CD4-positive, CD25-positive, alpha-beta regulatory T cell (primary cell): ENCODE data around the gene TMEM151A. TPM values are rescaled to one million over a fixed set of nuclear protein-coding genes. Genes with fewer than 3 reads are reported as not detected.

Source experiments
- ATAC-seq, 2 donors: fragments of 150-1000 bp; cut with Tn5 transposase; one replicate each; pipeline ENCODE4 v1.10.0; 2021; ENCODE audit warnings: low read depth in 2 of 2, moderate number of reproducible peaks in 2 of 2, moderate library complexity in 1 of 2
- DNase-seq, 3 donors: peaks; one replicate each; pipeline versions ENCODE4 v3.0.0 to v3.0.0-alpha.2; 2012 to 2022; ENCODE audit warnings: mixed read lengths in 1 of 3
- H3K27ac ChIP-seq: one replicate; pipeline ENCODE4 v1.7.0; 2013; ENCODE audit warnings: mild to moderate bottlenecking, low read length; ENCODE audit not compliant: insufficient read depth, poor library complexity, severe bottlenecking
- H3K27me3 ChIP-seq: one replicate; pipeline ENCODE4 v1.7.0; 2013; ENCODE audit warnings: low read length; ENCODE audit not compliant: control insufficient read depth, insufficient read depth
- H3K36me3 ChIP-seq: one replicate; pipeline ENCODE4 v1.7.0; 2013; ENCODE audit warnings: mild to moderate bottlenecking, low read length, moderate library complexity; ENCODE audit not compliant: control insufficient read depth, insufficient read depth
- H3K4me1 ChIP-seq: 2 replicates; pipeline ENCODE4 v1.7.0; 2013; ENCODE audit warnings: mild to moderate bottlenecking, low read length; ENCODE audit not compliant: insufficient read depth, control insufficient read depth, poor library complexity, severe bottlenecking
- H3K4me3 ChIP-seq: one replicate; pipeline ENCODE4 v1.7.0; 2013; ENCODE audit warnings: low read depth, mild to moderate bottlenecking, low read length, moderate library complexity
- H3K9me3 ChIP-seq, 2 experiments: 1 replicate in 1 of 2; 2 replicates in 1 of 2; pipeline ENCODE4 v1.7.0; 2013; ENCODE audit warnings: low read length in 2 of 2, mild to moderate bottlenecking in 1 of 2, moderate library complexity in 1 of 2; ENCODE audit not compliant: control insufficient read depth in 2 of 2
- H3K27ac Mint-ChIP-seq, 3 donors: one replicate each; pipeline ENCODE4 v1.8.0; 2020 to 2022; ENCODE audit warnings: mild to moderate bottlenecking in 3 of 3, mixed read lengths in 3 of 3, moderate library complexity in 2 of 3
- H3K27me3 Mint-ChIP-seq: one replicate; pipeline ENCODE4 v1.8.0; 2022; ENCODE audit warnings: mild to moderate bottlenecking, mixed read lengths
- H3K36me3 Mint-ChIP-seq: one replicate; pipeline ENCODE4 v1.8.0; 2020; ENCODE audit warnings: mixed read lengths
- H3K4me1 Mint-ChIP-seq, 4 donors: one replicate each; pipeline ENCODE4 v1.8.0; 2020 to 2022; ENCODE audit warnings: mixed read lengths in 4 of 4, mild to moderate bottlenecking in 1 of 4
- H3K4me3 Mint-ChIP-seq, 4 donors: one replicate each; pipeline ENCODE4 v1.8.0; 2020 to 2022; ENCODE audit warnings: mild to moderate bottlenecking in 4 of 4, mixed read lengths in 4 of 4, moderate library complexity in 3 of 4
- H3K9me3 Mint-ChIP-seq, 7 donors: one replicate each; pipeline ENCODE4 v1.8.0; 2020 to 2022; ENCODE audit warnings: mixed read lengths in 7 of 7, mild to moderate bottlenecking in 3 of 7, moderate library complexity in 2 of 7
- polyA plus RNA-seq, 4 donors: library from polyadenylated mRNA; unstranded; fragments of 300-500 nt; fragmentation: Illumina TruSeq; gene quantifications; one replicate each; pipeline ENCODE4 v1.2.3, GENCODE V29; 2021
- total RNA-seq: library from RNA; stranded (reverse); gene quantifications from one replicate; pipeline ENCODE4 v1.2.3, GENCODE V29; 2022

Gene TMEM151A
- total and polyA plus RNA-seq, 5 donors from 2014 or later, result not detected

GRCh38 chr11:66287211-66287888 lies 4.3 kb upstream of the TMEM151A start:
- peaks cover 0 to 1% (median 0%) of the 10 kb centered on the region in 7 donors for H3K9me3 Mint-ChIP-seq
- ATAC-seq (no peak), DNase-seq (no peak)
- H3K27ac ChIP-seq, result no peak overlapping the region
- H3K27ac Mint-ChIP-seq, result peak overlapping the region in 1 of 3 donors; percentile 76
- H3K27me3 ChIP-seq, result peaks cover 6% of the 10 kb centered on the region
- no peak overlapping the region for H3K4me3 ChIP-seq
- no peaks in the 10 kb centered on the region for H3K9me3 ChIP-seq
- H3K4me3 Mint-ChIP-seq, result peak overlapping the region; percentile 72 to 79 (median 76)
- peaks cover 7 to 50% (median 24%) of the 10 kb centered on the region in 4 donors for H3K4me1 Mint-ChIP-seq
- H3K36me3 Mint-ChIP-seq, result no peaks in the 10 kb centered on the region
- H3K27me3 Mint-ChIP-seq, result peaks cover 23% of the 10 kb centered on the region
- peaks cover 46% of the 10 kb centered on the region for H3K4me1 ChIP-seq
- no peaks in the 10 kb centered on the region for H3K36me3 ChIP-seq

DNA sequence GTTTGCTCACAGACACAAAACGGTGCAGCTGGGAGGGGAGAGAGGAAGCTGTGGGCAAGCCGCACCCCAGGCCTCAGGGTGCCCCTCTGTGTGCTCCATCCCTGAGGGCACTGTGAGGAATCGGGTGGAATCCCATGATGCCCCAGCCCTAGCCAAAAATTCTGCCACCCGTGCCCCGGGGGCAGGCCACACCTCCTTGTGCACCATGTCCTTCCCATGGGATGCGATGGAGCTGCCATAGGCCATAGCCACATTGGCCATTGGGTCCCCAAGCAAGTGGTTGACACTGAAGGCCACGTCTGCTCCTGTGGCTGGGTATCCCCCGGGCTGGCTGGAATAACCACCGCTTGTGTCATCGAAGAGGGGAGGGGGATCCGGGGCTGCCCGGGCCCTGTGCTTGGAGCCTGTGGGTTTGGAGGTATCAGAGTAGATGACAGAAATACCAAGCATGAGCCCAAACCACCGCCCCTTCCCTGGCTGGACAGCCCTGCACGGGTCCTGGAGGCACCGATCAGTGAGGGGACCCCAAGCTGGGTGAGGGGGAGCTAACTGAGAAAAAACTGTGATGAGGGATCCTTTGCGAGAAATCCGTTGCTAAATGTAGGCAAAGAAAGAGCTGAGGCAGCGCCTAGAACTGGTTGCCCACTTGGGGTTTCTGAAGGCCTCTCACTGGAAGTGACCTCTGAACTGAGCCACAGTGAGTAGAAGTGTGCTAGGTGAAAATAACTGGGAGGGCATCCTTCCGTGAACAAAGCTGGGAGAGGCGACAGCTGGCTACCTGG lies 3.6 kb upstream of the TMEM151A start:
- Mint-ChIP-seq H3K9me3 (peaks cover 0 to 1% (median 0%) of the 10 kb centered on the region in 7 donors), H3K27ac (peak overlapping the region in 2 of 3 donors; percentile 20 to 91), H3K4me3 (peak overlapping the region; percentile 88 to 92 (median 90)), H3K4me1 (peaks cover 11 to 48% (median 20%) of the 10 kb centered on the region in 4 donors), H3K27me3 (peaks cover 30% of the 10 kb centered on the region), H3K36me3 (no peaks in the 10 kb centered on the region)
- H3K36me3 ChIP-seq, result no peaks in the 10 kb centered on the region
- peak overlapping the region; percentile 80 for H3K27ac ChIP-seq
- no peaks in the 10 kb centered on the region for H3K9me3 ChIP-seq
- H3K27me3 ChIP-seq, result peaks cover 11% of the 10 kb centered on the region
- DNase-seq (no peak), ATAC-seq (no peak)
- H3K4me1 ChIP-seq, result peaks cover 41% of the 10 kb centered on the region
- H3K4me3 ChIP-seq, result peak overlapping the region; percentile 88

DNA sequence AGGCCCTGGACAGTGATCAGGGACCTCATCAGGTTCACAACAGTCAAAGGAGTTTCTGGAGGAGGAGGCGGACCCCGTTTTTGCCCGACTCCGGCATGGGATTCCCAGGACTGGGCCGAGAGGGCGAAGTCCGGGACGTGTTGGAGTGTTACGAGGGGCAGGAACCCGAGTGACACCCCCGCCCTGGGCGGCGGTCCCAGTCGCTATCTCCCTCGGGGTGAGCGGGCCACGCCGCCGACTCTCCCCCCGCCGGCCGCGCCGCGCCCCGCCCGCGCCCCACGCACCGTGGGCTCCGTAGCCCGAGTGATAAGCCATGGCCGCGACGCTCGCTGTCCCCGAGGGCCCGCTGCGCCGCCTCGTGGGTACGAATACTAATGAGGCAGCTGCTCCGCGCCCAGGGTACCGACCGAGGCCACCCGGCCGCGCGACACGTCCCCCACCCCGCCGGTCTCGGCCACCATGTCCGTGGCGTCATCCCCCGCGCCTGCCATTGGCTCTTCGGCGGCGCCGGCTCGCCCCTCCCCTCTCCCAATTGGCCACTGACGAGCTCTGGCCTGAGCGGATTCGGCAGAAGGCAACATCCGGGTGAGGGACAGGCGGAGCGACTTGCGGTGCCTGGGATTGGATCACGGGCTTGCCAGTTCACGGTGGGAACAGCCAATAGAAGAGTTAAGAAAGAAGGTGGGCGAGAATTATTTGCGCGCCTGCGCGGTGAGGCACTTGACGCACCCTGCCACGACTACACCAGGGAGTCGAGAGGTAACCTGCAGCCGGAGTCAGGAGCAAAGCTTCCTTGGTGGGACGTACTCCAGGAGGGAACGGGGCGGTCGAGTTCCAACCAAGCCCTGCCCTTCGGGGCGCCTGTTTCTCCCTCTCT lies 2.8 kb upstream of the TMEM151A start, which contains the start of gene YIF1A:
YIF1A (minus strand) TSS at position 473 of the 877 bp plus-strand sequence; CDS start at position 315, 158 bp downstream.
- ATAC-seq, result peak; percentile 95
- peaks cover 11 to 48% (median 19%) of the 10 kb centered on the region in 4 donors for H3K4me1 Mint-ChIP-seq

GRCh38 chr11:66289548-66290329 lies 2.0 kb upstream of the TMEM151A start:
- peaks cover 12% of the 10 kb centered on the region for H3K27me3 ChIP-seq
- H3K4me3 ChIP-seq, result peak overlapping the region; percentile 69
- peak; percentile 42 to 46 for ATAC-seq
- peaks cover 0 to 1% (median 0%) of the 10 kb centered on the region in 7 donors for H3K9me3 Mint-ChIP-seq
- H3K4me1 ChIP-seq, result peaks cover 37% of the 10 kb centered on the region
- peak overlapping the region; percentile 80 for H3K27ac ChIP-seq
- H3K4me3 Mint-ChIP-seq, result peak overlapping the region; percentile 88 to 92 (median 90)
- H3K36me3 ChIP-seq, result no peaks in the 10 kb centered on the region
- no peaks in the 10 kb centered on the region for H3K9me3 ChIP-seq
- peaks cover 11 to 48% (median 19%) of the 10 kb centered on the region in 4 donors for H3K4me1 Mint-ChIP-seq
- peak overlapping the region; percentile 91 to 97 (median 94) for H3K27ac Mint-ChIP-seq
- H3K36me3 Mint-ChIP-seq, result no peaks in the 10 kb centered on the region
- peaks cover 30% of the 10 kb centered on the region for H3K27me3 Mint-ChIP-seq
- DNase-seq, result peak in 1 of 3 donors; percentile 86

More for the DNA sequence above, 2.8 kb upstream of the TMEM151A start, which contains the start of gene YIF1A:
- peak within 1 kb of the TSS; percentile 80 for H3K27ac ChIP-seq
- peaks cover 12% of the 10 kb centered on the region for H3K27me3 ChIP-seq
- no peaks in the 10 kb centered on the region for H3K9me3 ChIP-seq
- Mint-ChIP-seq H3K36me3 (no peaks in the 10 kb centered on the region), H3K4me3 (peak within 1 kb of the TSS; percentile 88 to 92 (median 90)), H3K27ac (peak within 1 kb of the TSS; percentile 91 to 97 (median 94)), H3K9me3 (peaks cover 0 to 1% (median 0%) of the 10 kb centered on the region in 7 donors), H3K27me3 (peaks cover 30% of the 10 kb centered on the region)
- H3K4me1 ChIP-seq, result peaks cover 37% of the 10 kb centered on the region
- peak within 1 kb of the TSS; percentile 88 for H3K4me3 ChIP-seq
- H3K36me3 ChIP-seq, result no peaks in the 10 kb centered on the region
- peak; percentile 99 for DNase-seq

GRCh38 chr11:66290330-66290621 lies 1.4 kb upstream of the TMEM151A start:
- Mint-ChIP-seq H3K27me3 (peaks cover 30% of the 10 kb centered on the region), H3K4me1 (peaks cover 11 to 48% (median 19%) of the 10 kb centered on the region in 4 donors), H3K36me3 (no peaks in the 10 kb centered on the region), H3K9me3 (peaks cover 0 to 1% (median 0%) of the 10 kb centered on the region in 7 donors), H3K27ac (no peak overlapping the region), H3K4me3 (peak overlapping the region; percentile 78 to 92 (median 89))
- H3K4me1 ChIP-seq, result peaks cover 37% of the 10 kb centered on the region
- H3K4me3 ChIP-seq, result no peak overlapping the region
- DNase-seq (no peak), ATAC-seq (no peak)
- peaks cover 12% of the 10 kb centered on the region for H3K27me3 ChIP-seq
- no peak overlapping the region for H3K27ac ChIP-seq
- no peaks in the 10 kb centered on the region for H3K36me3 ChIP-seq
- no peaks in the 10 kb centered on the region for H3K9me3 ChIP-seq

DNA sequence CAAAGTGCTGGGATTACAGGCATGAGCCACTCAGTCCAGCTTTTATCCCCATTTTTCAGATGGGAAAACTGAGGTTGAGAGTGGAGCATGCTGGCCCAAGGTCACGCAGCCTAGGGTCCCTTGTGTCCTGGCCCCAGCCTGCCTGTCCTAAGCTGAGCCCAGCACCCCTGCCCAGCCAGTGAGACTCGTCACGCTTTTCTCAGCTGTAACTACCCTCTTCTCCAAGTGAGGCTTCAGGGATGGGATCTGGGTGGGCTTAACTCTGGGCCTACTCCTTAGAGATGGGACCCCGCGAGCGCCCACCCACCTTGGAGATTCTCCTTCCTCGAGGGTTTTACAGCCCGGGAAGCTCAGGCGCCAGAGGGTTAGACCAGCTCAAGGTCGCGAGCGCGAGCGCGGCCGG lies 390 bp upstream of the TMEM151A start:
- Mint-ChIP-seq H3K9me3 (peaks cover 0 to 1% (median 0%) of the 10 kb centered on the region in 7 donors), H3K4me1 (peaks cover 11 to 48% (median 19%) of the 10 kb centered on the region in 4 donors), H3K27me3 (peaks cover 30% of the 10 kb centered on the region), H3K27ac (no peak overlapping the region), H3K36me3 (no peaks in the 10 kb centered on the region), H3K4me3 (peak overlapping the region in 3 of 4 donors; percentile 63 to 92 (median 88))
- H3K9me3 ChIP-seq, result no peaks in the 10 kb centered on the region
- ATAC-seq (no peak), DNase-seq (no peak)
- H3K27ac ChIP-seq, result no peak overlapping the region
- no peak overlapping the region for H3K4me3 ChIP-seq
- H3K36me3 ChIP-seq, result no peaks in the 10 kb centered on the region
- peaks cover 12% of the 10 kb centered on the region for H3K27me3 ChIP-seq
- peaks cover 37% of the 10 kb centered on the region for H3K4me1 ChIP-seq
